ENCODE results near the gene CXorf65. TPM values are rescaled to one million over a fixed set of nuclear protein-coding genes. Genes with fewer than 3 reads are reported as not detected.

Gene CXorf65
- 10 to 100 TPM; 15.7 to 31.2 TPM for total RNA-seq

GRCh38 chrX:71106427-71106826 lies at the start of gene CXorf65:
Gene CXorf65, minus strand, starts transcription at chrX:71106740. Its CDS starts 184 bp downstream, at chrX:71106556.
- Mint-ChIP-seq H3K4me3 (peak within 1 kb of the TSS; percentile 99), H3K36me3 (ENCODE audit: low read depth) (peaks cover 72% of the 10 kb centered on the region), H3K4me1 (peaks cover 65% of the 10 kb centered on the region), H3K27ac (peak within 1 kb of the TSS; percentile 99), H3K9me3 (ENCODE audit: low read depth) (no peaks in the 10 kb centered on the region), H3K27me3 (no peaks in the 10 kb centered on the region)
- peak; percentile 54 for ATAC-seq
- CTCF ChIA-PET, result interaction anchor here (0.7 to 1.4 kb wide), 3 partner anchors 9 to 383 kb away, joined by 3 to 4 read pairs (median 4); partner anchors contain the start of gene MED12
- intact Hi-C loops (cut with DNase I, micrococcal nuclease), result no loop called here
- POLR2A ChIA-PET, result interaction anchor here (0.7 kb wide), 1 partner anchor 177 kb away, joined by 4 read pairs; no protein-coding TSS in a partner anchor
- DNase-seq, result peak; percentile 43

GRCh38 chrX:71154641-71155040 lies 48.1 kb upstream of the CXorf65 start:
- H3K27ac Mint-ChIP-seq, result no peak overlapping the region
- H3K36me3 Mint-ChIP-seq (ENCODE audit: low read depth), result peaks cover 2% of the 10 kb centered on the region
- no peaks in the 10 kb centered on the region for H3K9me3 Mint-ChIP-seq (ENCODE audit: low read depth)
- H3K4me1 Mint-ChIP-seq, result peaks cover 5% of the 10 kb centered on the region
- H3K27me3 Mint-ChIP-seq, result no peaks in the 10 kb centered on the region
- POLR2A ChIA-PET, result no interaction called here
- CTCF ChIA-PET, result interaction anchor here (1.2 kb wide), 1 partner anchor 16 kb away, joined by 4 read pairs; no protein-coding TSS in a partner anchor
- intact Hi-C loops (cut with DNase I, micrococcal nuclease), result no loop called here
- no peak overlapping the region for H3K4me3 Mint-ChIP-seq
- DNase-seq (no peak), ATAC-seq (no peak)

GRCh38 chrX:71154196-71154595 lies 47.7 kb upstream of the CXorf65 start:
- no peak for DNase-seq
- CTCF ChIA-PET, result no interaction called here
- H3K9me3 Mint-ChIP-seq (ENCODE audit: low read depth), result no peaks in the 10 kb centered on the region
- H3K4me3 Mint-ChIP-seq, result no peak overlapping the region
- no peak overlapping the region for H3K27ac Mint-ChIP-seq
- intact Hi-C loops (cut with DNase I, micrococcal nuclease), result no loop called here
- no peak for ATAC-seq
- peaks cover 2% of the 10 kb centered on the region for H3K4me1 Mint-ChIP-seq
- H3K36me3 Mint-ChIP-seq (ENCODE audit: low read depth), result peaks cover 2% of the 10 kb centered on the region
- POLR2A ChIA-PET, result no interaction called here
- H3K27me3 Mint-ChIP-seq, result no peaks in the 10 kb centered on the region

- Mint-ChIP-seq H3K27me3 (no peaks in the 10 kb centered on the region), H3K9me3 (ENCODE audit: low read depth) (no peaks in the 10 kb centered on the region), H3K27ac (no peak overlapping the region), H3K4me3 (no peak overlapping the region), H3K36me3 (ENCODE audit: low read depth) (peaks cover 2% of the 10 kb centered on the region), H3K4me1 (peaks cover 3% of the 10 kb centered on the region)
- CTCF ChIA-PET, result interaction anchor here (0.6 kb wide), 1 partner anchor 13 kb away, joined by 5 read pairs; no protein-coding TSS in a partner anchor
- DNase-seq (no peak), ATAC-seq (no peak)
- POLR2A ChIA-PET, result no interaction called here
- intact Hi-C loops (cut with DNase I, micrococcal nuclease), result no loop called here
Observed at GRCh38 chrX:71151366-71151765, 44.8 kb upstream of the CXorf65 start.

GRCh38 chrX:71148278-71148663 lies 41.7 kb upstream of the CXorf65 start:
- Mint-ChIP-seq H3K27me3 (no peaks in the 10 kb centered on the region), H3K36me3 (ENCODE audit: low read depth) (peaks cover under 1% of the 10 kb centered on the region), H3K4me1 (peaks cover 13% of the 10 kb centered on the region), H3K9me3 (ENCODE audit: low read depth) (no peaks in the 10 kb centered on the region), H3K27ac (no peak overlapping the region), H3K4me3 (no peak overlapping the region)
- DNase-seq, result no peak
- ChIA-PET POLR2A (no interaction called here), CTCF (interaction anchor here (1.1 kb wide), 1 partner anchor 30 kb away, joined by 3 read pairs; no protein-coding TSS in a partner anchor)
- intact Hi-C loops (cut with DNase I, micrococcal nuclease), result no loop called here
- no peak for ATAC-seq

- H3K4me1 Mint-ChIP-seq, result peaks cover 13% of the 10 kb centered on the region
- H3K36me3 Mint-ChIP-seq (ENCODE audit: low read depth), result peaks cover 1% of the 10 kb centered on the region
- POLR2A ChIA-PET, result no interaction called here
- H3K27ac Mint-ChIP-seq, result no peak overlapping the region
- CTCF ChIA-PET, result no interaction called here
- DNase-seq, result no peak
- ATAC-seq, result no peak
- intact Hi-C loops (cut with DNase I, micrococcal nuclease), result no loop called here
- no peaks in the 10 kb centered on the region for H3K27me3 Mint-ChIP-seq
- no peak overlapping the region for H3K4me3 Mint-ChIP-seq
- H3K9me3 Mint-ChIP-seq (ENCODE audit: low read depth), result no peaks in the 10 kb centered on the region
Observed at GRCh38 chrX:71147496-71148277, 41.1 kb upstream of the CXorf65 start.

GRCh38 chrX:71144651-71145050 lies 38.1 kb upstream of the CXorf65 start, which contains the start of gene NLGN3:
Gene NLGN3, plus strand, starts transcription at chrX:71144841. Its CDS starts 2,909 bp downstream, at chrX:71147750.
- peaks cover 15% of the 10 kb centered on the region for H3K4me1 Mint-ChIP-seq
- ChIA-PET POLR2A (interaction anchor here (0.5 kb wide), 1 partner anchor 148 kb away, joined by 3 read pairs; no protein-coding TSS in a partner anchor), CTCF (no interaction called here)
- ATAC-seq (no peak), DNase-seq (no peak)
- H3K4me3 Mint-ChIP-seq, result no peak within 1 kb of the TSS
- H3K27ac Mint-ChIP-seq, result no peak within 1 kb of the TSS
- no peaks in the 10 kb centered on the region for H3K27me3 Mint-ChIP-seq
- intact Hi-C loops (cut with DNase I, micrococcal nuclease), result no loop called here
- no peaks in the 10 kb centered on the region for H3K9me3 Mint-ChIP-seq (ENCODE audit: low read depth)
- H3K36me3 Mint-ChIP-seq (ENCODE audit: low read depth), result peaks cover 3% of the 10 kb centered on the region

- no peak for DNase-seq
- Mint-ChIP-seq H3K4me1 (peaks cover 17% of the 10 kb centered on the region), H3K27me3 (no peaks in the 10 kb centered on the region), H3K4me3 (no peak overlapping the region), H3K27ac (no peak overlapping the region), H3K9me3 (ENCODE audit: low read depth) (no peaks in the 10 kb centered on the region), H3K36me3 (ENCODE audit: low read depth) (peaks cover 8% of the 10 kb centered on the region)
- ChIA-PET POLR2A (interaction anchor here (0.7 kb wide), 1 partner anchor 19 kb away, joined by 3 read pairs; no protein-coding TSS in a partner anchor), CTCF (no interaction called here)
- ATAC-seq, result no peak
- intact Hi-C loops (cut with DNase I, micrococcal nuclease), result no loop called here
Observed at GRCh38 chrX:71143508-71143907, 37.0 kb upstream of the CXorf65 start.

GRCh38 chrX:71140440-71140839 lies 33.9 kb upstream of the CXorf65 start:
- intact Hi-C loops (cut with DNase I, micrococcal nuclease), result no loop called here
- peaks cover 15% of the 10 kb centered on the region for H3K36me3 Mint-ChIP-seq (ENCODE audit: low read depth)
- POLR2A ChIA-PET, result no interaction called here
- CTCF ChIA-PET, result no interaction called here
- no peaks in the 10 kb centered on the region for H3K9me3 Mint-ChIP-seq (ENCODE audit: low read depth)
- ATAC-seq, result no peak
- no peak overlapping the region for H3K27ac Mint-ChIP-seq
- no peak for DNase-seq
- H3K4me1 Mint-ChIP-seq, result peaks cover 9% of the 10 kb centered on the region
- H3K27me3 Mint-ChIP-seq, result no peaks in the 10 kb centered on the region
- H3K4me3 Mint-ChIP-seq, result no peak overlapping the region

GRCh38 chrX:71131510-71131909 lies 25.0 kb upstream of the CXorf65 start:
- Mint-ChIP-seq H3K4me1 (peaks cover 14% of the 10 kb centered on the region), H3K9me3 (ENCODE audit: low read depth) (no peaks in the 10 kb centered on the region), H3K36me3 (ENCODE audit: low read depth) (peaks cover 38% of the 10 kb centered on the region), H3K27me3 (no peaks in the 10 kb centered on the region), H3K4me3 (no peak overlapping the region), H3K27ac (no peak overlapping the region)
- ChIA-PET CTCF (interaction anchor here (1.3 to 2.3 kb wide), 4 partner anchors 29 to 161 kb away, joined by 3 to 17 read pairs (median 4); no protein-coding TSS in a partner anchor), POLR2A (no interaction called here)
- DNase-seq (no peak), ATAC-seq (no peak)
- intact Hi-C loops (cut with DNase I, micrococcal nuclease), result no loop called here

GRCh38 chrX:71128915-71129765 lies 22.6 kb upstream of the CXorf65 start:
- Mint-ChIP-seq H3K4me3 (peak overlapping the region; percentile 41), H3K27me3 (no peaks in the 10 kb centered on the region), H3K36me3 (ENCODE audit: low read depth) (peaks cover 42% of the 10 kb centered on the region), H3K9me3 (ENCODE audit: low read depth) (no peaks in the 10 kb centered on the region), H3K4me1 (peaks cover 14% of the 10 kb centered on the region), H3K27ac (peak overlapping the region; percentile 70)
- ATAC-seq, result peak; percentile 96
- POLR2A ChIA-PET, result no interaction called here
- peak; percentile 83 for DNase-seq
- CTCF ChIA-PET, result interaction anchor here (0.8 to 2.8 kb wide), 8 partner anchors 11 to 364 kb away, joined by 3 to 17 read pairs (median 4); partner anchors contain the start of genes IL2RG and MED12
- intact Hi-C loops (cut with DNase I, micrococcal nuclease), result loop anchor here (1.0 kb wide), 3 partner anchors 31 to 159 kb away; partner anchors contain the start of gene SNX12 (in 1 of the 2)
